ENCODE results near the gene FRMD6.

DNA sequence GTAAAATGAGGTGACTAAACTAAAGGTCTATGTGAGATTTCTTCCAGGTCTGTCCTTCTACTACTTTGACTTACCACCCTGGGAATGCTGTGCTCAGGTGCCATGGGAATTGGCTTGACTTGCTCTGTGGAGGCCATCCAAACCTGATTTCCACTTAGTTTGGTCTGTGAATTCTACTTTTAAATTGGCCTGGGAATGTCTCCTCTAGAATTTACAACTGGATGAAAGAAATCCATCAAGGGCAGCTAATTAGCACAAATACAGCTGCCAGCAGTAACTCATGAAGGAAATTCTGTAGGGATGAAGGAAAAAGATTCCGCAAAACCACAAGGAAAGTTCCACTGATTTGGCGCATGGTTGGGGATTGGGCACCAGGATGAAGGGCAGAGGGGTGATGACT lies 31.7 kb upstream of the FRMD6 start:
- no peak for TF ChIP-seq CTCF (IDR thresholded peaks at IDR 0.05; ENCODE audit: insufficient read depth, low read length, poor library complexity, severe bottlenecking)
- TF ChIP-seq EZH2phosphoT487 (conservative IDR thresholded peaks at IDR 0.05; ENCODE audit: low read length): no peak
